HepG2 (cell line): Measurements from ENCODE around the gene MAPK8IP1. TPM values are rescaled to one million over a fixed set of nuclear protein-coding genes. Genes with fewer than 3 reads are reported as not detected.

ENCODE experiments used
- ATAC-seq: fragments of 200-7000 bp; cut with Tn5 transposase; 3 replicates; pipeline ENCODE4 v1.9.1; 2020; ENCODE audit warnings: mild to moderate bottlenecking, moderate library complexity
- BruUV-seq: library from RNA; stranded (reverse); fragments of 400-500 nt; replicated peaks from 2 replicates; lab custom pipeline; 2021; lab: Mats Ljungman, UMichigan
- CTCF ChIA-PET: fragments of 300-600 bp; formaldehyde crosslinking; extraction: SDS; loops from one replicate; lab custom pipeline; 2021; ENCODE audit warnings: low total read pairs, inconsistent platforms, low intra/inter-chr PET ratio; lab: Yijun Ruan, JAX
- POLR2A ChIA-PET: fragments of 350-600 bp; sonication (Branson Sonifier 250); formaldehyde crosslinking; loops from one replicate; lab custom pipeline; 2020; ENCODE audit warnings: antibody characterized with exemption, inconsistent platforms; lab: Yijun Ruan, JAX
- DNase-seq: peaks from one replicate; pipeline ENCODE4 v3.0.0-alpha.2; 2015; ENCODE audit warnings: low spot score
- FAIRE-seq: peaks from 3 replicates; lab custom pipeline; 2011; peaks lifted over from hg19 to GRCh38; lab: Jason Lieb, UNC
- H2AFZ ChIP-seq: one replicate; pipeline ENCODE4 v1.6.1; 2011; ENCODE audit warnings: low read length, inconsistent platforms
- H3K27ac ChIP-seq: fragments of 300-600 bp; 3 replicates; pipeline ENCODE4 v1.8.0; 2011; ENCODE audit warnings: mixed run types, mild to moderate bottlenecking, mixed read lengths, low read length, inconsistent platforms; ENCODE audit not compliant: insufficient read depth; ENCODE audit errors: extremely low read length
- H3K27me3 ChIP-seq, 2 experiments: fragments of 200-600 bp in 1 of 2; 2 replicates in 1 of 2; 3 replicates in 1 of 2; pipeline versions ENCODE4 v1.6.0 to v1.8.0; 2011; ENCODE audit warnings: low read length in 2 of 2, mild to moderate bottlenecking in 2 of 2, moderate library complexity in 2 of 2, inconsistent platforms in 1 of 2; ENCODE audit not compliant: insufficient read depth in 2 of 2, control insufficient read depth in 1 of 2
- H3K36me3 ChIP-seq, 2 experiments: fragments of 200-600 bp in 1 of 2; replicated peaks in 1 of 2; 2 replicates in 1 of 2; 3 replicates in 1 of 2; pipeline versions ENCODE4 v1.5.1 to v1.8.0; 2011; ENCODE audit warnings: low read length in 2 of 2, inconsistent platforms in 1 of 2; ENCODE audit not compliant: insufficient read depth in 2 of 2, control insufficient read depth in 1 of 2
- H3K4me1 ChIP-seq: 2 replicates; pipeline ENCODE4 v1.5.1; 2012; ENCODE audit warnings: low read length, inconsistent platforms; ENCODE audit not compliant: insufficient read depth
- H3K4me2 ChIP-seq: 2 replicates; pipeline ENCODE4 v1.6.0; 2011; ENCODE audit warnings: low read depth, low read length, inconsistent platforms
- H3K4me3 ChIP-seq, 3 experiments: fragments of 200-600 bp in 1 of 3; sonication (generic), shearing (Covaris generic) in 1 of 3; replicated peaks in 1 of 3; 2 replicates each; pipeline ENCODE4 v1.5.1; 2011 to 2016; ENCODE audit warnings: low read length in 3 of 3, inconsistent platforms in 2 of 3, low read depth in 2 of 3, mild to moderate bottlenecking in 2 of 3, control low read depth in 1 of 3, mixed read lengths in 1 of 3; ENCODE audit not compliant: insufficient read depth in 1 of 3
- H3K79me2 ChIP-seq: one replicate; pipeline ENCODE4 v1.6.1; 2011; ENCODE audit warnings: low read length, inconsistent platforms; ENCODE audit not compliant: insufficient read depth
- H3K9ac ChIP-seq: 2 replicates; pipeline ENCODE4 v1.6.0; 2011; ENCODE audit warnings: mild to moderate bottlenecking, low read depth, low read length, inconsistent platforms; ENCODE audit not compliant: insufficient read depth
- H3K9me3 ChIP-seq: 2 replicates; pipeline ENCODE4 v1.5.1; 2012; ENCODE audit warnings: mild to moderate bottlenecking, low read length
- H4K20me1 ChIP-seq: 2 replicates; pipeline ENCODE4 v1.6.0; 2011; ENCODE audit warnings: inconsistent platforms, mild to moderate bottlenecking, low read length, moderate library complexity; ENCODE audit not compliant: insufficient read depth
- ADNP ChIP-seq: sonication (generic); formaldehyde crosslinking; IDR thresholded peaks from 2 replicates; pipeline ENCODE4 v1.4.0; 2020; ENCODE audit warnings: missing genetic modification reagents
- HHEX ChIP-seq: IDR thresholded peaks from 2 replicates; pipeline ENCODE4 v1.6.1; 2016; ENCODE audit warnings: control low read depth
- PTBP1 ChIP-seq: fragments of 200-400 bp; formaldehyde crosslinking; IDR thresholded peaks from 2 replicates; pipeline ENCODE4 v1.6.1; 2018; ENCODE audit warnings: low read length, low read depth; ENCODE audit not compliant: poor library complexity, severe bottlenecking
- SIN3A ChIP-seq: IDR thresholded peaks from 2 replicates; pipeline ENCODE4 v1.6.1; 2011; ENCODE audit warnings: low read depth, mild to moderate bottlenecking, control low read depth, low read length, borderline replicate concordance
- WGBS: methylation state at CpG from one replicate; pipeline ENCODE4 v1.1.6; 2017; ENCODE audit warnings: low lambda C conversion rate; 5-methylcytosine and 5-hydroxymethylcytosine counted together
- in situ Hi-C: cut with HindIII; loops from 2 replicates; pipeline ENCODE4 v1.10.0; 2017; ENCODE audit warnings: low pct_unique_long_range_greater_than_20kb; ENCODE audit not compliant: extremely low pct_ligation_motif_present
- intact Hi-C: fragments of 100-400 bp; cut with micrococcal nuclease; formaldehyde crosslinking; loops from one replicate; pipeline ENCODE4 v1.10.0; 2022; ENCODE audit not compliant: unreplicated experiment
- polyA plus RNA-seq, 8 experiments: library from polyadenylated mRNA; depleted of rRNA in 3 of 8; stranded (reverse) in 7 of 8; unstranded in 1 of 8; fragments of >200 nt; fragmentation: Illumina TruSeq in 4 of 8; extraction: Trizol in 4 of 8; gene quantifications; 2 replicates each; pipeline versions ENCODE4 v1.2.1 to v1.2.3, GENCODE V29; 2011 to 2016; ENCODE audit warnings: low read depth in 4 of 8, missing spikeins in 1 of 8, mixed read lengths in 1 of 8; ENCODE audit not compliant: insufficient read depth in 1 of 8
- total RNA-seq, 5 experiments: library from RNA; depleted of rRNA; stranded (reverse); fragments of >200 nt; fragmentation: Illumina TruSeq; extraction: Trizol; gene quantifications; 2 replicates each; pipeline ENCODE4 v1.2.3, GENCODE V29; 2016; ENCODE audit warnings: low read depth in 1 of 5
- TF ChIP-seq, protein P1 (sequence below): sonication (generic); formaldehyde crosslinking; IDR thresholded peaks from 2 replicates; pipeline ENCODE4 v1.5.0; 2020; ENCODE audit warnings: missing genetic modification reagents, mild to moderate bottlenecking, borderline replicate concordance
- TF ChIP-seq, protein P2 (sequence below): sonication (generic); formaldehyde crosslinking; IDR thresholded peaks from 2 replicates; pipeline ENCODE4 v1.5.0; 2020; ENCODE audit warnings: missing genetic modification reagents, mild to moderate bottlenecking, borderline replicate concordance

MAPK8IP1 gene
- total and polyA plus RNA-seq, 2 of the 13 experiments (the other 11 are each of a cell fraction or from before 2014, with no cell fraction given) = 2.2 to 4.2 TPM

DNA sequence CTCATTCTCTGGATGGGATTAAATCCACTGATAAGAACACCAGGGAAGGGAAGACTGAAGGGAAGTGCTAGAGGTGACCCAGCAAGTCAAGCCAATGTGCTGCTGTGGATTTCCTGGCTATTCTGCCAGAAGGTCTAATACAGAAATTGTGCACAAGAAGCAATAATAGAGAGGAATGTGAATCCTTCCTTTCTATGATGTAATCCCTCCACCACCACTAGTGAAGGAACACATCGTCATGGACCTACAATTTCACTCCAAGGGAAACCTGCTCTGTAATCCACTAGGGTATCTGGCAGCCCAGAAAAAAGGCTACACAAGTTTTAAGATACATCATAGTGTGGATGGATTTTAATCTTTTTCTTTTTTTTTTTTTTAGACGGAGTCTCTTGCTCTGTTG lies 54.4 kb downstream of the MAPK8IP1 start (continued):
- TF ChIP-seq, protein P1, sequence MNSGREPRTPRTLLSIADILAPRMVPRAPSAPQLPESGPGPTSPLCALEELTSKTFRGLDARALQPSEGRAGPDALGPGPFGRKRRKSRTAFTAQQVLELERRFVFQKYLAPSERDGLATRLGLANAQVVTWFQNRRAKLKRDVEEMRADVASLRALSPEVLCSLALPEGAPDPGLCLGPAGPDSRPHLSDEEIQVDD = no peak
- TF ChIP-seq HHEX (CRISPR knock-in tag) (no peak), PTBP1 (no peak)
- TF ChIP-seq, protein P2, sequence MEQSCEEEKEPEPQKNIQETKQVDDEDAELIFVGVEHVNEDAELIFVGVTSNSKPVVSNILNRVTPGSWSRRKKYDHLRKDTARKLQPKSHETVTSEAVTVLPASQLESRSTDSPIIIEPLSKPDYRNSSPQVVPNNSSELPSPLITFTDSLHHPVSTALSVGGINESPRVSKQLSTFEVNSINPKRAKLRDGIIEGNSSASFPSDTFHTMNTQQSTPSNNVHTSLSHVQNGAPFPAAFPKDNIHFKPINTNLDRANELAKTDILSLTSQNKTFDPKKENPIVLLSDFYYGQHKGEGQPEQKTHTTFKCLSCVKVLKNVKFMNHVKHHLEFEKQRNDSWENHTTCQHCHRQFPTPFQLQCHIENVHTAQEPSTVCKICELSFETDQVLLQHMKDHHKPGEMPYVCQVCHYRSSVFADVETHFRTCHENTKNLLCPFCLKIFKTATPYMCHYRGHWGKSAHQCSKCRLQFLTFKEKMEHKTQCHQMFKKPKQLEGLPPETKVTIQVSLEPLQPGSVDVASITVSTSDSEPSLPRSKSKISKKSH (CRISPR knock-in tag) = no peak

DNA sequence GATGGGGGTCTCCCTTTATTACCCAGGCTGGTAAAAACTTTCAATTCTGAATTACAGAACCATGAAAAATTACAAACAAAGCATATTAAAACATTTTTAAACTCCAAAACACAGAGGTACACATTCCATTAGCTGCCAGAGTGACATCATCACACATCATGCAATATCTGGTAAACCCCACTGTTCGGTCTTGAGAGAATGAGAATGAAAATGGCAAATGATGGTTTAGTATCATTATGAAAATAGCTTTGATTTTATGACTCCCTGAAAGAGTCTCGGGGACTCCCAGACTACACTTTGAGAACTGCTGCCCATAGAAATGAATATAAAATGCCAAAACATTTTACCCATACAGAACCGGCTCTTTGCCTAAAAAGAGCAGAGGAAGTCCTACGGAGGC lies 55.8 kb downstream of the MAPK8IP1 start:
- H3K9me3 ChIP-seq = no peaks in the 10 kb centered on the region

More for the DNA sequence above, 55.8 kb downstream of the MAPK8IP1 start:
- Histone ChIP-seq H3K27ac (no peak overlapping the region), H4K20me1 (no peaks in the 10 kb centered on the region), H3K9ac (no peak overlapping the region), H3K36me3 (peaks cover 9 to 18% of the 10 kb centered on the region in 2 experiments; a peak in 4 of 5 replicates), H3K4me3 (no peak overlapping the region), H2AFZ (no peak overlapping the region), H3K4me2 (no peak overlapping the region), H3K27me3 (no peaks in the 10 kb centered on the region), H3K4me1 (no peaks in the 10 kb centered on the region), H3K79me2 (no peaks in the 10 kb centered on the region)
- no TSS peak for BruUV-seq
- TF ChIP-seq ADNP (CRISPR knock-in tag) = no peak
- no peak for TF ChIP-seq SIN3A
- WGBS = 96% methylated on average over 4 of the region's 4 CpGs
- ChIA-PET CTCF (no interaction called here), POLR2A (no interaction called here)
- intact Hi-C loops = no loop called here
- in situ Hi-C loops = no loop called here
- ATAC-seq = no peak
- no peak for DNase-seq
- no peak for FAIRE-seq
